Renal cortical epithelial cell (primary cell): ENCODE measurements around the gene NRAS. TPM values are rescaled to one million over a fixed set of nuclear protein-coding genes. Genes with fewer than 3 reads are reported as not detected.
"Not testable (repeated sequence)": the region's sequence is repeated elsewhere in the genome, so short reads cannot be mapped to it uniquely, and the experiment has no call there.

Source experiments
- DNase-seq: peaks from one replicate; pipeline ENCODE4 v3.0.0-alpha.2; 2011; ENCODE audit warnings: low read depth
- total RNA-seq: library from RNA; depleted of rRNA; stranded (reverse); fragments of >200 nt; gene quantifications from 2 replicates; pipeline ENCODE4 v1.2.3, GENCODE V29; 2014

The NRAS gene
- 81.6 and 107 TPM in 2 replicates for total RNA-seq

DNA sequence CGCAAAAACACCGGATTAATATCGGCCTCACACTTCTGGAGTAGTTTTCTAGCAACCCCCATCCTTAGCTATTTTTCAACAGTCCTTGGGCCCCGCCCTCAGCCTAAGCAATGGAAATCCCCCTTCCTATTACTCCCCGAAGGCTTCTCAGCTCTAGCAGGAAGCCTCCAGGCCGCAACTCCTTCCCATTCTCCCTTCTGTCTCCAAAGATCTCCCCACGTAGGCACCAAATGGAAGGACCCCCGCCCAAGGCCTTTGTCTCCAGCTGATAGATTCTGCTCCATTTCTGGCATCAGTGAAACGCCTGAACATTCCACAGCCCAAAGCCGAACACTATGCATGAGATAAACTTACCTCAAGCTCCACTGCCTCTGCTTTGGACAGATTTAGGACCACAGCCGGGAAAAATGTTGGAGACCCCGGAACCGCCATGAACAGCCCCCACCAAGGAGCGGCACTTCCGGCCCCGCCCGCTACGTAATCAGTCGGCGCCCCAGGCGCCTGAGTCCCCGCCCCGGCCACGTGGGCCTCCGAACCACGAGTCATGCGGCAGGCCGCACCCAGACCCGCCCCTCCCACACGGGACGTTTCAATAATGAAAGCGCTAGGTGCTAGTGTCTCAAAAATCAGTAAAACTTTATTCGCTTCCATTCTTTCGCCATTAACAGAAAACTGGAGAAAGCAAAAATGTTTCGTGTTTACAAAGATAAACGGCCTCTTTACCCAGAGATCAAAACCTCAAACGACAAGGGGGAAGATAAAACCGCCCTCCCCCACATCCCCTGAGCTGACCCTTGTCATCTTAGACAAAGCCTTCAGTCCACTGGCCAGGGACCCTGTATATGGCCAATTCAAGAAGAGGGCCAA is at the start of gene NRAS:
NRAS (minus strand) TSS at position 468 of the 867 bp plus-strand sequence. CDS start 611 bp downstream, outside the sequence.
- peak; percentile 74 for DNase-seq

DNA sequence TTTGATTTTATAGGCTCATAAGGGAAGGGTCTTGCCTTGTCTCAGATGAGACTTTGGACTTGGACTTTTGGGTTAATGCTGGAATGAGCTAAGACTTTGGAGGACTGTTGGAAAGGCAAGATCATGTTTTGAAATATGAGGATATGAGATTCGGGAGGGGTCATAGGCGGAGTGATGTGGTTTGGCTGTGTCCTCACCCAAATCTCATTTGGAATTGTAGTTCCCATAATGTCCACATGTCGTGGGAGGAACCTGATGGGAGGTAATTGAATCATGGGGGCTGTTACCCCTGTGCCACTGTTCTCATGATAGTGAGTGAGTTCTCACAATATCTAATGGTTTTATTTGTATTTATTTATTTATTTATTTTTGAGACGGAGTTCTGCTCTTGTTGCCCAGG is 48.1 kb upstream of the NRAS start:
- DNase-seq: no peak

DNA sequence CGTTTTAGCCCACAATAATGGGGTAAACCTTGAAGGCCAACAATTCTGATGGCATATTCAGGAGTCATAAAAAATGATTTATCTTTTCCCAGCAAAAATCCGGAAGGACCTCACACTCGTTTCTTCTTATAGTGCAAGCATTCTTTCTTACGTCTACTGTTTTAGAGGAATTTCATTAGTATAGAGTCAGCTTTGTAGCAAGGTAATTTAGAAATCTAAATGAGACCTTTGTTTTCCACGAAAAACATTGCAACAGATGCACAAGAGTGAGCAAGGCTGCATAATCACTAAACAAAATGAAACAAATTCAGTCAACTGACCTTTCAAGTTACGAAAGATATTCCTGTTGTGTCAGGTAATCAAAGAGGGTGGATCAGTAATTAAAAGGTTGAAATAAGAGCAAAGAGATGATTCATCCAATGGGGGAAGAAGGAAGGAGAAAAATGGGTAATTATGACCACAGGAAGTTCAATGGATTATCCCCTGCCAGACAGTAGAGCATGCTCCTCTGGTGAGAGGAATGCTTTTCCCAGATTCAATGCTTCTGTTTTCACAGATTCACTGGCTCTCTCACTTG is 41.8 kb upstream of the NRAS start:
- DNase-seq: peak; percentile 74

DNA sequence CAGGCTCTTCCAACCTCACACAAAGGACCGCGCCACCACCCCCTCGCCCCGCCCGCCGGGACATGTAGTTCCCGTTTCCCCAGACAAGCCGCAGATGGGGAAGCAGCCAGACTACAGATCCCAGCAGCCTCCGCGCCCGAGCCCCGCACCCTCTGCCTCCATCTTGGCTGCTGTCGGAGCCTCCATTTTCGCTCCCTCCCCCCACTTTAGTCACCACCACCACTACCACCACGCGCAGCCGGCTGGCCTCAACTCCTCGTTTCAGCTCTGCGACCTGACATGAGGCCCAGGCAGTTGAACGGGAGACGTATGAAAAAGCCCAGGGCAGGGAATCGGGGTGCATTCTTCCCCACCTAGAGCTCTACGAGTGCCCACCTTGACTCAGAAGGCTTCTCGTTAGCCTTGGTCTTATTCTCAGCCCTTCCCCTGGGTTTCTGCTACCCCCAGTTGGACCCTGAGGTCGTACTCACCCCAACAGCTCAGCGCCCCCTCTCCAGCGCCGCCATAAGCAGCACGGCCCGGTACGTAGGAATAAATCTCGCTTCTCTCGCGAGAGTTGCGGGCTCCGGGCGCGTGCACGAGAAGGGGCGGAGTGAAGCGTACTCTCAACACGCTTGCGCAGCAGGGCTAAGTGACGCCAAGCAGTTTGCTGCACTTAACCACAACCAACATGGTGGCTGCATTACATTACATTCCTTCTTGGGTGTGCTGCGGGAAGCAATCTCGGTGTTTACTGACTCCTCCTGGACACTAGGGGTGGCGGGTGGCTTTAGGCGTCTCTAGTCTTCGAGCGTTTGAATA is 41.1 kb upstream of the NRAS start, which contains the start of gene CSDE1:
CSDE1 (minus strand) TSS at position 530 of the 801 bp plus-strand sequence. CDS start 18,094 bp downstream, outside the sequence.
- peak; percentile 96 for DNase-seq

DNA sequence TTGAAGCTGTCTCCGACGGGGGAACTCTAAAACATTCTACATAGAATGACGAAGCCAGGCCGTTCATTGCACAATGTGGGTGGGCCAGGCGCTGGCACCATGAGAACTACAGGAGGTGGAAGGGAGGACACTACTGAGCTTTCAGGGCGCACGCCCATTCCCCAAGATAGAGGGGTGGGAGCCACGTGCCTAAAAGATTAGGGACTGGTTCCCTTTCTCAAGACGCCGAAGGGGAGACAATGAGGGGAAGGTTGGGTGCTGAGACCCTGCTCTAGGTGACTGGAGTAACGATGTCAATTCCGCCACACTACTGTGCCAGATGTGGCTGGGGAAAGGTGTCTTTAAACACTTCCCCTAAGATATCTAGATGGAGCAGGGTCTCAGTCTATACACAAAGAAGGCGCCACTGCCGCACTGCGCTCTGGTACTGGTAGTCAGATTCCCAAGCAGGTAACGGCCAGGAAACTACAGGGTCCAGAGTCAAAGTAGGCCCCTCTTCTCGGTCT is 40.4 kb upstream of the NRAS start:
- peak; percentile 33 for DNase-seq

DNA sequence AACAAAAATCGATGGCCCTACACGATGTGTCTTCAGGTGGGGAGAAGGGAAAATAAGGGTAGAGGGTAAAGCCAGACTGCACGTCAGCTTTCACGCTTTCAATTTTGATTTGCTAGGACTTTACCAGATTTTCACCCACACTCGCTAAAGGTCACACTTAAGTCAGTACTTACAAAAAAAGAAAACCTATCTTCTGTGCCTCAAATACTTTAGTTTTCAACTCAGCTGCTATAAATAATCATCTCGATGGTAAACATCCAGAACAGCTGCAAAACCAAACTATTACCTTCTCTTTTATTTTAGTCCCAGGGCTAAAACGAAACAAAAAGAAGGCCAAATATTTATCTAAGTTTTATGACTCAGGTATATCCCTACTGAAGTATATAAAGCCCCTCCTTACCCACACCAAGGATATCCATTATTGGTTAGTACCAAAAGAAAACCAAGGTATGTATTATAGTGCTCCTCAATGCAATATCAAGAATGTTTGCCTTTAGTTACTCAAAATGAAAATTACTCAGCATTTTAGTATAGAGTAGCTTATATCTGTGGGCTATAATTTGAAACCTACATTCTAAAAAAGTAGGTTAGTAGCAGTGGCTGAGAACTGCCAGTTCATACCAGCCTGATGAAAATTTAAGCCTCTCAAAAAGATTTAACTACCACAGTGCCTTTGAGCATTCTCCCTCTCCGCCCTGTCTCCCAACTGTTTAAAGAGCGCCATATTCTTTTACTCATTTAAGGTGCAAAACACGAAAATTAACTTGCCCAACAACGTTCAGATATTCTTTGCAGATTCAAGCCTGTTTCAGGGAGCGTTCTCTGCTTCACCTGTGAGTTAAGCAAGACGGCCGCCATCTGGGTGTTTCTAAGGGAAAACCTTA is 39.7 kb upstream of the NRAS start:
- no peak for DNase-seq

DNA sequence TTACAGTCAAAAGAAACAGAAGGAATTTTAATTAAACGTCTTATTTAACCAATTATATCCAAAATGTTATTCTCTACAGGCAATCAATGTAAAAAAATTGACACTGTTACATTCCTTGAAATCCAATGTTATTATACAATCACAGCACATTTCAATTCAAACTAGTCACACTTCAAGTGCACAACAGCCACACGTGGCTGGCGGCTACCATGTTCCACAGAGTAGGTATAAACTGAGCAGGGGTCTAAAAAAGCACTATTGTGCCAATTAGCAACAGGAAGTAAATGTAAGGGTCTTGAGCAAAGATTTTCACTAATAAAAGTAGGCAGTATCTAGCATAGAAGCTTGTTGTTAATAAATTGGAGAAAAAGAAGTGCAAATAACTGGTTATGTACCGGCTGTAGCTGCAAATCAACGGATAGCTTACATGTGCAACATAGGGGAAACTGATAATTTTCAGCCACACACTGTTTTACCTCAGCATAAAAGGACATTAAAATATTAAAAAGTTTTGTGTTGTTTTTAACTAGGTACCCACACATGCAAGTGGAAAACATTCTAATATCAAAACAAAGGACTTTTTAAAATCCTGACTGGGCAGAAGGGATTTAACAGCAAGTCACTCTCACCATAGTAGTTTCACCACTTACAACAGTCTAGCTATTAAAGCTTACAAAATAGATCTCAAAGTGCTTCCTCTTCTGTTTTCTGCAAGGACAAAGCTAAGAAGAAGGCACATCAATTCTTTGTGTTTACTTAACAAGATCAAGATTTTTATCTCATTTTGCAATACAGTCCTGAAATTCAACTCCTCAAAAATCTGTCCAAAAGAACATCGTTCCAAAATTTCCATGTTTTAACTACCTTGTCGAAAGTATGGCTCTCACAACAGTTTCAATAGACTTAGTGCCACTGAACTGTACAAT is 38.7 kb upstream of the NRAS start:
- no peak for DNase-seq

DNA sequence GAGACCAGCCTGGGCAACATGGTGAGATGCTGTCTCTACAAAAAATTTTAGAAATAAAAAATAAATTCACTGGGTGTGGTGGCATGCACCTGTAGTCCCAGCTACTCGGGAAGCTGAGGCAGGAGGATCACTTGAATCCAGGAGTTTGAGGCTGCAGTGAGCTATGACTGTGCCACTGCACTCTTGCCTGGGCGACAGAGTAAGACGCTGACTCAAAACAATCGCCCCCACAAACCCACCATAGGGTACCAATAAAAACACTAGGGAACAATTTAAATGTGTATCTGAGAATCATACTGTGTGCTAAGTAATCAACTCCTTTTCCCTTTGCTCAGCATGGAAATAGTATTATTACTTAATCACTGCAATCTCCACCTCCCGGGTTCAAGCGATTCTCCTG is 37.1 kb upstream of the NRAS start:
- not testable (repeated sequence) for DNase-seq

DNA sequence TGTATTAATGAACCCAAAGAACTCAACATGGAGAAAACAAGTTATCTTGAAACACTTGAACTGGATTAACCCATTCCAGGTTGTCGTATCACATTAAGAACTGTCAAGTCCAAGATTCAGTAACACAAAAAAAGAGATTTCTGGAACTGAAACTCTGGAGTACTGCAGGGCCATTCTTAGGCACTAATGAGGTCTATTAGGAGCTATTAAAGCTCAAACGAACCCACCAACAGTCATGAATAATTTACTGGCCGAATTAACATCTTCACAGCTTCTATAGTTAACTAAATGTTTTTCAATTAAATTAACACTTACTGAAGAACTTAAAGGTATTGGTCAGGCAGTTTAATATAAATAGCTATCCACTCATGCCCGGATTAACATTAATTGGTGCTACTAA is 36.6 kb upstream of the NRAS start:
- no peak for DNase-seq

DNA sequence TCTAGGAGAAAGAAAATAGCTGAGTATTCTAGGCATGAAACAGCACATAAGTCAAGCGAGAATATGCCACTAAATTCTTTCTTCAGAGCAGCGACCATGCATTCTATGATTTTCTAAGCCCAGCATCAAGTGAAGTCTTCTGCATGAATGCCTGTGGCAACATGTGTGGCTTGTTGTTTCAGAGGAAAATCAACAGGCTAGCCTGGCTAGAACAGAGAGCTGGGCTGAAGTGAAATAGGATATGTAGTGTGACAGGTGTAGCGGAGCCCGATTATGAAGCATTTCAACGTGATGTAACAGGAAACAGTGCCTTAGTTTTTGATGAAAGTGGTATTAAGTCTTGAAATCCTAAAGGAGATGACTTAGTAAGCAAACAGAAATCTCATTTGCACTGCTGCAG is 34.2 kb upstream of the NRAS start:
- peak; percentile 21 for DNase-seq

DNA sequence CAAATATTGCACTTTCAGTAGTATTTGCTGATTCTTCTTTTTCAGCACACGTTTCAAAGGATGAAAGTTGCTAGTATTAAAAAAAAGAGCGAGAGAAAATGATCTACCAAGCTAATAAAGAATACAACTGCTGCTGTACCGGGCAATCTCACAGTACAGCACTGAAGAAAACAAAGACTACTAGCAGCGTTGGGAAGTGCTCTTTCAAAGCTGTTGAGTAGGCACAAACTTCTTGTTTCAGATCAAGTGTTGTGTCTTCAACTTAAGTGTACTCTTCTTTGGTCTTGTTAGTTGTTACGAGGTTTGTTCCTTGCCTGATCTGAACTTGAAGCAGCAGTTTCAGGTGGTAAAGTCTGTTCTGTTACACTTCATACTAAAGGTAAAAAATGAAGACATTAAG is 33.3 kb upstream of the NRAS start:
- DNase-seq: no peak

DNA sequence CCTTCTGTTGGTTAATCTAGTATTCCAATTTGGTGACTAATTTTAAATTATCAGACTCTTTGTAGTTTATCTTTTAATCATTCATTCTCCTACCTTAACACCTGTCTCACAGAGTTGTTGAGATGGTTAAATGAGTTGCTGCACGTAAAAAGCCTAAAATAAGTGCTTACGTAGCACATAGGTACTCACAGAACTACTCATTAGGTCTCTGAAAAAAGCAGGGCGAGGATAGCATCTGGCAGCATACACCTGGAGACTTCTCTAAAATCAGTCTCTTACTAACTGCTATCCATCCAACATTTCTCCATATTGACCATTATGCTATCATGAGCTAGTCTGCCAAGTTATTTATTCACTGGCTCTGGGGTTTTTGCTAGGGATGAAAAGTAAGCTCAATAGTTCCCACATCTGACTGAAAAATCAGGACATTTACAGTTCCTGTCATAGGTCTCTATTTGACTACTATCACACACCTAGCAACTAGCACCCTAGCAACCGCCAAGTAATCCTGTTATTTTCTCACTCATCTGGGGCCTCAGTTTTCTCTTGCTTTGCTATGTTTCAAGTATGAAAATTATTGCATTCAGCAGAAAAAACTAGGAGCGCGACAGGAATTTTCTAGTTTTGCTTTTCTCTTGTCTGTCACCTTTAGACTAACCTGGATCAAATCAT is 30.0 kb upstream of the NRAS start:
- no peak for DNase-seq

DNA sequence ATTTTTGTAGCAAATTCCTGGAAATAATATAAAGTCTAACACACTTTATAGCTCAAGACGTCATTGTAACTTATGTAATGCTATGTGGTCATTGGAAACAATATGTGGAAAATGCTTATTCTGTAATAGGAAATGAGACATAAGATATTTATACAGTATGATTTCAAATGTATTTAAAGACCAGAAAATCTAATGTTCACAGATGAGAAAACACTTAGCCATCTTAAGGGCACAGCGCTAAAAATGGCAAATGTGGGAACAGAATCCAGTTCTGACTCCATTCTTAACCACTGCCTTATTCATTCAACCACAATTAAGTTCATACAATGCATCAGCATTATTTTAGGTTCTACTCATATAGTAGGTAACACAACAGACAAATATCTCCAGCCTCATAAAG is 28.7 kb upstream of the NRAS start:
- peak; percentile 15 for DNase-seq

DNA sequence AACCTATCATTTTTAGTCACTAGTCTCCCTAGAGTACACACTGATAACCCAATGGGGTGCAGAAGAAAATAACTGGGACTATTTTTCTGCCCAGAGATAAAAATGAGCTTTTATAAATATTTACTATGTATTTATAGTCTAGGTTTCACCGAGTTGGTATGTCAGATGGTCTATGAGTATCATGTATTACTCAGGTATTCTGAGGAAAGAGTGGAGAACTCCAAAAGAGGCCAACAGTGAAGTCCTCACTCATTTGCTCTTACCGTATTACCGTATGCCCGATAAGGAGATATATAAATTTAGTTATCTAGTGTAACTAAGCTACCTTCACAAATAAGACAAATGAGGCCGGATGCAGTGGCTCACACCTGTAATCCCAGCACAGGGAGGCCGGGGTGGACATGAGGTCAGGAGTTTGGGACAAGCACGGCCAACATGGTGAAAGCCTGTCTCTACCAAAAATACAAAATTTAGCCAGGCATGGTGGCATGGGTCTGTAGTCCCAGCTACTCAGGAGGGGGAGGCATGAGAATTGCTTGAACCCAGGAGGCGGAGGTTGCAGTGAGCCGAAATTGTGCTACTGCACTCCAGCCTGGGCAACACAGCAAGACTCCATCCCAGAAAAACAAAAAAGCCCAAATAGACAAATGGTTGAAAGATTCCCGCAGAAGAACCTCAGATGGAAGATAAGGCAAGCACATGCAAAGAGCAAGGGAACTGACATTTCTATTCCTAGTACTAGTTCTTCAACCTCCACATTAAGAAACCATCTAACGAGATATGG is 25.6 kb upstream of the NRAS start:
- no peak for DNase-seq

DNA sequence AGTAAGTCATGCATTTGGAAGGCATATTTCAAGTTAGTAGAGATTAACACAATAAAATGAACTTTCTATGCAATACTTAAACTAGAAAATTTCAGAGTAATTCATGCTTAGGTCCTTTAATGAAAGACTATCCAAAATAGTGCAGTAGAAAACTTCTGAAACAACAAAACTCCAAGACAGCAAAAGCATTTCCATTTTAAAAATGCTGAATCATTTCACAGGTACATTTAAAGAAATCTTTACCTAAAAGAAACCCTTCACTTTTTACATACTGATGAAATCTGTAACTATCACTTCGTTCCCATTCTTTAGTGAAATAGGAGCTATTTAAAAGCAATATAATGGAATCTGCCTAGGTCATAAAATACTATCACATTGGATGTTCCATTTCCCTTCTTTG is 23.8 kb upstream of the NRAS start:
- no peak for DNase-seq

DNA sequence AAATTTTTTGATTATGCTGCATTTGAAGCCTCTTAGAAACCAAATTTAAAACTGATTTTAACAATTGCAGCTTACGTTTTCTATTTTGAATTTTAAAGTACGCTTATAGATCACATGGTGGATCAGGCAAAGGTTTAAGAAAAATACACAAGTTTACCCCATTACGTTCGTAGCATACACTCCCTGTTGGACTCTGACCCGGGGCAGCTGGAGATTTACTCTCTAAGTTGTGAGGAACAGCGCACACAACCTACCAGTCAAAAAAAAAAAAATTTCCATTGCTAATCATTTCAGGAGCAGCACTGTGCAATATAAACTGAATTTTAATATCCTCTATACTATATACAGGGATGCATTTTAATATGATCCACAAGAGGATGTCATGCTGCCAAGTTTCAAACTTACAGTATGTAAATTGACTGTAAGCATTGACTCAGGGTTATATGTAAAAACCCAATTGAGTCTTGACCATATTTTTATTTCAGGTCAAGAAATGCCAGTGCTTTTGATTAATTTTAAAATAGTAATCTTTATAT is 20.8 kb upstream of the NRAS start:
- no peak for DNase-seq

DNA sequence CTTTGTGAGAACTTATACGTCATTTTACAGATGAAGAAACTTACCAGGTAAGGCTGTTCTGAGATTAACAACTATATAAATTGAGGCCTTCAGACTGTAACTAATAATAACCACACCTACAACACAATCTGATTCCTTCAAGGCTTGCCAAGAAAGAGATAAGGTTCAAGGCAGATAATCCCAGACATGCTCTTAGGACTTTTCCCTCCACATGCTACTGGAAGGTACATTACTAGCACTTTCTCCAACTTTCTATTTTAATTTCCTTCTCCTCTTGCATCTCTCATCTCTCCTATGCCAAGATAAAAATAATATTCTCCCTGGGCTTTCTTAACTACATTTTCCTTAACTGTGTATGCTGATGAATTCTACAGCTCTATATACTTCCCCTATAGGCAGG is 18.9 kb upstream of the NRAS start:
- no peak for DNase-seq

DNA sequence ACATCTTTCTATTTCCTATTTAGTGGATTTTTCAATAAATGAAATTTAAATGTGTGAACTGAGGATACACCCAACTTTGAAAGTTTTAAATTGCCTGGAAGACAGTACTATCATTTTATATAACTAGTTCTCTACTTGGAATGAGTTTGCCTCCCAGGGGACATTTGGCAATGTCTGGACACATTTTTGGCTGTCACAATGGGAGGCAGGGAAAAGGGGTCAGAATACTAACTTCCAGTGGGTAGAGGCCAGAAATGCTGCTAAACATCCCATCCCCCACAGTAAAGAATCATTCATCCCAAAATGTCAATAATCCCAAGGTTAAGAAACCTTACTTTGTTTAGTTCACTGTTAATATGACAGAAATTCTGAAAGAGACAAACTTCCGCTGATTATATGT is 13.2 kb upstream of the NRAS start:
- no peak for DNase-seq
